Activated T-cell treated with anti-CD3 and anti-CD28 coated beads, Interleukin-2, amount 50 U/mL, for 48 hours (primary cell): ENCODE measurements around the gene ZDHHC5.
A peak's percentile ranks its signal among the peaks of the same experiment; 100 is the strongest.

ENCODE experiments used
- DNase-seq, 2 experiments: peaks; one replicate each; pipeline ENCODE4 v3.0.0-alpha.2; 2020

Gene ZDHHC5

GRCh38 chr11:57741132-57742086 is 73.5 kb downstream of the ZDHHC5 start, which contains the start of gene SELENOH:
SELENOH (plus strand) TSS chr11:57741491; CDS start chr11:57741596, 105 bp downstream.
- DNase-seq = peak; percentile 98

GRCh38 chr11:57742087-57742452 is 74.2 kb downstream of the ZDHHC5 start:
- no peak for DNase-seq

GRCh38 chr11:57744357-57744756 is 76.4 kb downstream of the ZDHHC5 start:
- no peak for DNase-seq

GRCh38 chr11:57745206-57745605 is 77.3 kb downstream of the ZDHHC5 start:
- no peak for DNase-seq

- no peak for DNase-seq
Measured at GRCh38 chr11:57746920-57747319, 79.0 kb downstream of the ZDHHC5 start.
